DMS79 (cell line): Measurements from ENCODE around the gene TMEM181.
"Not testable (repeated sequence)": the region's sequence is repeated elsewhere in the genome, so short reads cannot be mapped to it uniquely, and the experiment has no call there.

Experiments
- DNase-seq: peaks from one replicate; lab custom pipeline; 2025; lab: John Stamatoyannopoulos, UW

The TMEM181 gene

GRCh38 chr6:158596861-158597260 is 37.0 kb downstream of the TMEM181 start:
- DNase-seq, result no peak

- no peak for DNase-seq
Measured at GRCh38 chr6:158597565-158597964, 37.7 kb downstream of the TMEM181 start.

GRCh38 chr6:158599635-158600034 is 39.7 kb downstream of the TMEM181 start:
- DNase-seq, result no peak

- no peak for DNase-seq
Measured at GRCh38 chr6:158603261-158604047, 43.6 kb downstream of the TMEM181 start.

GRCh38 chr6:158604048-158604406 is 44.1 kb downstream of the TMEM181 start:
- no peak for DNase-seq

GRCh38 chr6:158605266-158605878 is 45.5 kb downstream of the TMEM181 start:
- peak; percentile 3 for DNase-seq

GRCh38 chr6:158606011-158606410 is 46.1 kb downstream of the TMEM181 start:
- not testable (repeated sequence) for DNase-seq

GRCh38 chr6:158606935-158607334 is 47.0 kb downstream of the TMEM181 start:
- DNase-seq, result no peak

- DNase-seq, result no peak
Measured at GRCh38 chr6:158607411-158608170, 47.7 kb downstream of the TMEM181 start.

- DNase-seq, result no peak
Measured at GRCh38 chr6:158608221-158608620, 48.3 kb downstream of the TMEM181 start.

- DNase-seq, result no peak
Measured at GRCh38 chr6:158609455-158610155, 49.7 kb downstream of the TMEM181 start.

- DNase-seq, result no peak
Measured at GRCh38 chr6:158610319-158610968, 50.6 kb downstream of the TMEM181 start.

- DNase-seq, result no peak
Measured at GRCh38 chr6:158611039-158611438, 51.1 kb downstream of the TMEM181 start.

- DNase-seq, result no peak
Measured at GRCh38 chr6:158611541-158612370, 51.9 kb downstream of the TMEM181 start.

GRCh38 chr6:158614606-158615005 is 54.7 kb downstream of the TMEM181 start:
- not testable (repeated sequence) for DNase-seq

GRCh38 chr6:158618289-158618688 is 58.4 kb downstream of the TMEM181 start:
- DNase-seq, result not testable (repeated sequence)

- DNase-seq, result no peak
Measured at GRCh38 chr6:158619922-158620801, 60.3 kb downstream of the TMEM181 start.

- DNase-seq, result no peak
Measured at GRCh38 chr6:158620963-158621693, 61.2 kb downstream of the TMEM181 start.
